ENCODE measurements around the gene ANKRD33.
"Not testable (repeated sequence)": the region's sequence is repeated elsewhere in the genome, so short reads cannot be mapped to it uniquely, and the experiment has no call there.

The ANKRD33 gene

GRCh38 chr12:51883998-51884675, 3.8 kb upstream of the ANKRD33 start:
- DNase-seq, result no peak

DNA sequence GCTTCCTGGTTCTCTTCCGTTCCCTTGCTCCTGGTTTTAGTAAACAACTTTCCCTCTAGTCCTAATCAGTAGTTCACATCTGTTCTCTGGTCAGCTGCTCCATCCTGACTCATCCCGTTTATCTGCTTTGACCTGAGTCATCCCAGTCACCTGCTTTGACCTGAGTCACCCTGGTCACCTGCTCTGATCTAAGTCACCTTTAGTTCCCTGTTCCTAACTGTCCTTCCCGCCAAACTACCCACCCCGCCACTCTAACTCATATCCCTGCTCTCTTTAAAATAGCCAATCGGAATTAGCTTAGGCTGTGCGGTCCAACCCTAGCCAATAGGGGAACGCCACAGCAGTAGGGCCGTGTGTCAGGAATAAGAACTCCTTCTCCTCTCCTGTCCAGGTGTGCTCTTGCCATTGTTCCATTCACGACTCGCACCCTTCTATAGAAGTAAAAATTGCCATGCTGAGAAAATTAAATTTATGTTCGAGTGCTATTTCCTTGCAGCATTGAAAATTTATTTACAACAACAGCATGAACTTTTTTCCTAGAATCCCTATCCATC, 3.1 kb upstream of the ANKRD33 start:
- DNase-seq, result no peak

GRCh38 chr12:51885294-51886020, 2.4 kb upstream of the ANKRD33 start:
- not testable (repeated sequence) for DNase-seq

DNA sequence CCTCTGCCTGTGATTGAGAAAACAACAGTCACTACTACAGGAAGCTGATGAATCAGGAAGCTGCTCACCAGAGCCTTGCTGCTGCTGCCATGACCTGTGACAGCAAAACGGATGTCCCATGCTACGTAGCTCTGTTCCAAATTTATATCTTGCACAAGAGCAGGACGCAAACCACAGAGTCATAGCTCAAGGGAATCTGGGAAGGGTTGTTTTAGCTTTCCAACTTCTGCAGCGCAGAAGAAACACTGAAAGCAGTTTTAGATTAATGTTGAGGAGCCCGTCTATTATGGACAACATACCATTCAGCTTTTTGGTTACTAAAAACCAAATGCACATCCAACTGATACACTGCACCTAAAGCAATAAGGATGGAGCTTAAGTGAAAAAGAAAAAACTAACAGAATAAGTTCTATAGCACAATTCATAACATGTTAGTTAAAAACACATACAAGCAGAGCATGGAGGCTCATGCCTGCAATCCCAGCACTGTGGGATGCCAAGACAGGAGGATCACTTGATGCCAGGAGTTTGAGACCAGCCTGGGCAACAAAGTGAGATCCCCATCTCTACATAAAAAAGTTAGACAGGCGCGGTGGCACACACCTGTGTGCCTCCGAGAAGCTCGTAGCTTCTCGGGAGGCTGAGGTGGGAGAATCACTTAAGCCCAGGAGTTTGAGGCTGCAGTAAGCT, 1.7 kb upstream of the ANKRD33 start:
- peak; percentile 91 to 96 (median 94) for DNase-seq

- no peak for DNase-seq
These were observed 663 bp downstream of the ANKRD33 start for GRCh38 chr12:51888316-51889215.

- DNase-seq, result no peak
These were observed 1.6 kb downstream of the ANKRD33 start for GRCh38 chr12:51889216-51890132.

DNA sequence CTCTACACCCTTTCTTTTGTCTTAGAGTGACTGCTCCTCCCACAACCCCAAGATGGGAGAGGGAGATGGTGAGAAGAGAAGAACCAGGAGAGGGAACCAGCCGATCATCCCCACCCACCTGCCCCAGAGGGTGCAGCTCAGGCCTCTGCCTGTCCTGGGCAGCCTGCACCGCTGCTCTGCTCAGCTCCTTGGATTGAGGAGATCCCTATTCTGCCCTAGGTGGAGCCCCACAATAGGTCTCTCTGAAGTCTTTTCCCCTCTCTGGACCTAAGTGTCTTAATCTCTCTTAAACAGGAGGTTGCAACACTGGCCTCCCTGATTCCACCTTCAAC, 2.2 kb downstream of the ANKRD33 start:
- no peak for DNase-seq

GRCh38 chr12:51890511-51891171, 2.7 kb downstream of the ANKRD33 start:
- no peak for DNase-seq

GRCh38 chr12:51891843-51892242, 3.9 kb downstream of the ANKRD33 start:
- DNase-seq, result peak in 2 of 3 donors; percentile 48 to 58

GRCh38 chr12:51893786-51894185, 5.9 kb downstream of the ANKRD33 start:
- no peak for DNase-seq

GRCh38 chr12:51895378-51896135, 7.7 kb downstream of the ANKRD33 start:
- no peak for DNase-seq

GRCh38 chr12:51896236-51896635, 8.3 kb downstream of the ANKRD33 start:
- no peak for DNase-seq

DNA sequence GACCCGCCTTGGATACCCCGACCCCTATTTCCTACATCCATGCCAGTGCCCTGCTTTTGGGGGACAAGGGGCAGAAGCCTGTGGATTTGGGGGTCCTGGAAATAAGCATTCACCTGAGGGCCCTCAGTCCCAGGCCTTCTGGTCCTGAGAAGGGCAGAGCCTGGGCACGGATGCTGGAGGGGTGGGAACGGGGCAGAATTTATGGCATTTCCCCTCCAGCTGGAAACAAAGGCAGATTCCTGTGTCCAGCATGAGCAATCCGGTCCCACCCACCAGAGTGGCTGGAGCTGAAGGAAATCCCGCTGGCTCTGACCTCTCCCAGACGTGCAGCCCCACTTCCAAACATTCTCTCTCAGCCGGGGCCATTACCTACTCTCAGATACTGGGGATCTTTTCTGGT, 9.3 kb downstream of the ANKRD33 start:
- DNase-seq, result no peak

DNA sequence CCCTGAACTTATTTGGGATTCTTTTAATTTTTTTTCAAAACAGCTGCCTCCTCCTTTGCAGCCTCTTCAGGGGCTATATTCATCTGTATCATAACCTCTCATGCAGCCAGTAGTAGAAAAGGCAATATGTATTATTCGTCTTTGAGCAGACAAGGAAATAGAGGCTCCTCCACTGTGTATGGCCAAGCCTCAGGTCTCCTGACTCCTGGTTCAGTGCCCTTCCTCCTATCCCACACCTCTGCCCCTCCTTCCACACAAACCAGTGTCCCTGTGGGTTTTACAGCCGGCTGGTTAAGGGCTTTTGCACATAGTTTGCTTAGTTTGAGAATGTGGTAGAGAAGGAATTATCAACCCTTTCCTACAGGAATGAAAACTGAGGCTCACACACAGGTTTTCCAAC, 10.6 kb downstream of the ANKRD33 start:
- DNase-seq, result no peak

- DNase-seq, result peak; percentile 64 to 82 (median 77)
These were observed 11.0 kb downstream of the ANKRD33 start for GRCh38 chr12:51898937-51899336.

GRCh38 chr12:51900323-51900889, 12.5 kb downstream of the ANKRD33 start:
- DNase-seq, result no peak

DNA sequence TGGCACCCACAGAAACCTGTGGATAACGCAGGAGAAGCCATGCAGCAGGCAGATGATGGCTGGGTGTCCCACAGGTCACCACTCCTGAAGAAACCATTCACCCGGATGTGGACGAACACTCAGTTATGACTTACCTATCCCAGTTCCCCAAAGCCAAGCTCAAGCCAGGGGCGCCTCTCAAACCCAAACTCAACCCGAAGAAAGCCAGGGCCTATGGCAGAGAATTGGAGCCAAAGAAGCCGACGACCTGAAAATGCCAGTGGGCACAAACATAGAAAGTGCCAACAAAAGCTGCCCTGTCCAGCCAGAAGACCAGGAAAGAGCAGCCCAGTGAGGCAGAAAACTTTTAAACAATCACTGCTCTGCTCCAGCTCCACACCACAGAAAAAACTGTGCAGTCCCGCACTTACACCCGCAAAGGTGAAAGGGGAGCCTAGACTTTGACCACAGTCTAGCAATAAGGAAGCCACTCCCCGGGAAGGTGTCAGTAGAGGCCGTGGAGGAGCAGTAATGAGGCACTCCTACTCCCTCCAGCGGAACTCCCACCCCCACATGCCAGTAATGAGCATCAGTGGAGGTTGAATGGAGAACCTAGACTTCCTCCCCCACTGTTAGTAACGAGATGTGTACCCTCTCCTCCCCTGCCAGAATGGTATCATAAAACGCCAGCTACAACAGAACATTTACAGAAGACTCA, 13.4 kb downstream of the ANKRD33 start:
- peak in 1 of 3 donors; percentile 34 for DNase-seq

GRCh38 chr12:51901881-51902280, 14.0 kb downstream of the ANKRD33 start:
- DNase-seq, result no peak

DNA sequence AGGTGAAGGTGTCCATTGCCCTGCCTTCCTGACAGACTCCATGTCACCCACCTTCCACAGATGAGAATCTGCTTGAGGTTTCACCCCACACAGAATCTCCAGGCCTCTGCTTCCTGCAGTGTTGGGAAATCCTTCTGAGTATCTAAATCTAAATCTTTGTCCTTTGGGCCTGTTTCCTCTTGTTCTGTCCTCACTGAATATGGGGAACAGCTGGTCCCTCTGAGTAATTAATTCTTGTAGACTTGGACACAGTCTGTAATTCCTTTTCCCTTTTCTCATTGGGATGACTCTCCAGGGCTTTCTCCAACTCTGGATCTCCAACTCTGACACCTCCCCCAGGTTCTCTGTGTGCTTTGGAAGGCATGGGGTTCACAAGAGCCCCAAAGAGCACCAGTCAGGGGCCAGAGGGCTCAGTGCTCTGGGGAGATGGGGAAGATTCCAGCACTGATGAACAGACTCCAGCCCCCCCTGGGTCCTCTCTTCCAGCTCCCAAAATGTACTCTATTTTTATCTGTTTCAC, 17.1 kb downstream of the ANKRD33 start:
- peak; percentile 39 to 54 (median 49) for DNase-seq
